ENCODE measurements around the gene CSMD2.

The CSMD2 gene

DNA sequence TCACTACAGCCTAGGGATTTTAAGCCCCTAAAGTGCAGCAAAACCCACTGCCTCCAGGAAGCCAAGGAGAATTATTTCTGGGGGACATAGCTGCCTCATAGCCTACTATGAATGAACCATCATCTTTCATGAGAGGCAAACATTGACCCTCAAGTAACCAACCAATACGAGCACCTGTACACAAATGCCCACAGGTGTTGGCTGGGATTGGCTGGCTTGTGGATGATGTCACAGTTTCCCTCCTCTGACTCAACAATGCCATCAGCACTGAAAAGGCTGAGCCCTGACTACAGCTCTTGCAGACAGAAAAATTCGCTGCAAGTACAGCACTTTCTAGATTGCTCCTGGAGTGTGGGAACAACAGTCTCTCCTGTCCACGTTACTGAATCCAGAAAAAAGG lies 301.3 kb downstream of the CSMD2 start, which contains the start of gene HMGB4:
HMGB4 (plus strand) TSS at position 301 of the 400 bp plus-strand sequence. CDS start 113 bp downstream, outside the sequence.
- Histone ChIP-seq H3K9me3 (ENCODE audit: insufficient read depth, low read depth, low read length) (no peaks in the 10 kb centered on the region), H3K27me3 (ENCODE audit: insufficient read depth, low read length, poor library complexity, severe bottlenecking) (no peaks in the 10 kb centered on the region), H3F3A (ENCODE audit: low read depth) (no peaks in the 10 kb centered on the region), H3K9ac (ENCODE audit: low read depth, low read length, poor library complexity, severe bottlenecking) (no peak within 1 kb of the TSS), H2AFZ (ENCODE audit: low read length) (no peak within 1 kb of the TSS), H4K20me1 (ENCODE audit: insufficient read depth, low read length, poor library complexity, severe bottlenecking) (no peaks in the 10 kb centered on the region), H3K4me1 (ENCODE audit: insufficient read depth, low read length, poor library complexity, severe bottlenecking) (no peaks in the 10 kb centered on the region), H3K79me2 (ENCODE audit: insufficient read depth, low read length) (no peaks in the 10 kb centered on the region), H3K9me2 (replicated peaks; ENCODE audit: low read depth, low read length) (no peaks in the 10 kb centered on the region), H3K4me3 (ENCODE audit: low read length, poor library complexity, severe bottlenecking) (no peak within 1 kb of the TSS), H3K4me2 (ENCODE audit: low read depth, low read length, poor library complexity, severe bottlenecking) (no peak within 1 kb of the TSS), H3K36me3 (ENCODE audit: insufficient read depth, low read length) (no peaks in the 10 kb centered on the region)
- TF ChIP-seq, protein P1, sequence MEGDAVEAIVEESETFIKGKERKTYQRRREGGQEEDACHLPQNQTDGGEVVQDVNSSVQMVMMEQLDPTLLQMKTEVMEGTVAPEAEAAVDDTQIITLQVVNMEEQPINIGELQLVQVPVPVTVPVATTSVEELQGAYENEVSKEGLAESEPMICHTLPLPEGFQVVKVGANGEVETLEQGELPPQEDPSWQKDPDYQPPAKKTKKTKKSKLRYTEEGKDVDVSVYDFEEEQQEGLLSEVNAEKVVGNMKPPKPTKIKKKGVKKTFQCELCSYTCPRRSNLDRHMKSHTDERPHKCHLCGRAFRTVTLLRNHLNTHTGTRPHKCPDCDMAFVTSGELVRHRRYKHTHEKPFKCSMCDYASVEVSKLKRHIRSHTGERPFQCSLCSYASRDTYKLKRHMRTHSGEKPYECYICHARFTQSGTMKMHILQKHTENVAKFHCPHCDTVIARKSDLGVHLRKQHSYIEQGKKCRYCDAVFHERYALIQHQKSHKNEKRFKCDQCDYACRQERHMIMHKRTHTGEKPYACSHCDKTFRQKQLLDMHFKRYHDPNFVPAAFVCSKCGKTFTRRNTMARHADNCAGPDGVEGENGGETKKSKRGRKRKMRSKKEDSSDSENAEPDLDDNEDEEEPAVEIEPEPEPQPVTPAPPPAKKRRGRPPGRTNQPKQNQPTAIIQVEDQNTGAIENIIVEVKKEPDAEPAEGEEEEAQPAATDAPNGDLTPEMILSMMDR (conservative IDR thresholded peaks at IDR 0.05; ENCODE audit: low read length) = no peak

DNA sequence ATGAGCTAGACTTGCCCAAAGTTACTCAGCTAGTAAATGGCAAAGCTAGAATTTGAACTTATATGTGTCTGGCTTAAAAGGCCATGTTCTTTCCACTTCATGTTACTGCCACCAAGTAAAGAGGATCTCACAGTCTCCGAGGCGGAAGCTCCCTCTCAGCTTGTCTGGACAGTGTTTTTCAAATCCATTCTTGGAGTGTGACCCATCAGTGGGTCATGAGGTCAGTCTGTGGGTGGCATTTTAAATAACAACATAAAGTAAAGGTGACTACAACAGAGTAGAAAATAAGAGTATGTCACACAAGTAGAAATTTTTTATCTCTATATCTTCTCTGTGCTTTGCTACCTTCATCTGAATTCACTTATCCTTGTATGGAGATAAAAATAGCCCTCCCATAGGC lies 304.4 kb downstream of the CSMD2 start:
- H3K27me3 ChIP-seq (ENCODE audit: insufficient read depth, low read length, poor library complexity, severe bottlenecking) = no peaks in the 10 kb centered on the region
- no peaks in the 10 kb centered on the region for H4K20me1 ChIP-seq (ENCODE audit: insufficient read depth, low read length, poor library complexity, severe bottlenecking)
- H3K9ac ChIP-seq (ENCODE audit: low read depth, low read length, poor library complexity, severe bottlenecking) = no peak overlapping the region
- TF ChIP-seq, protein P1 (conservative IDR thresholded peaks at IDR 0.05; ENCODE audit: low read length) = no peak
- TF ChIP-seq EZH2phosphoT487 (IDR thresholded peaks at IDR 0.05; ENCODE audit: borderline replicate concordance) = no peak
- no peaks in the 10 kb centered on the region for H3F3A ChIP-seq (ENCODE audit: low read depth)
- no peaks in the 10 kb centered on the region for H3K9me3 ChIP-seq (ENCODE audit: insufficient read depth, low read depth, low read length)
- H2AFZ ChIP-seq (ENCODE audit: low read length) = no peak overlapping the region
- no peaks in the 10 kb centered on the region for H3K4me1 ChIP-seq (ENCODE audit: insufficient read depth, low read length, poor library complexity, severe bottlenecking)
- no peaks in the 10 kb centered on the region for H3K9me2 ChIP-seq (replicated peaks; ENCODE audit: low read depth, low read length)
- H3K4me2 ChIP-seq (ENCODE audit: low read depth, low read length, poor library complexity, severe bottlenecking) = no peak overlapping the region
- H3K4me3 ChIP-seq (ENCODE audit: low read length, poor library complexity, severe bottlenecking) = no peak overlapping the region
- H3K36me3 ChIP-seq (ENCODE audit: insufficient read depth, low read length) = no peaks in the 10 kb centered on the region
- no peaks in the 10 kb centered on the region for H3K79me2 ChIP-seq (ENCODE audit: insufficient read depth, low read length)

DNA sequence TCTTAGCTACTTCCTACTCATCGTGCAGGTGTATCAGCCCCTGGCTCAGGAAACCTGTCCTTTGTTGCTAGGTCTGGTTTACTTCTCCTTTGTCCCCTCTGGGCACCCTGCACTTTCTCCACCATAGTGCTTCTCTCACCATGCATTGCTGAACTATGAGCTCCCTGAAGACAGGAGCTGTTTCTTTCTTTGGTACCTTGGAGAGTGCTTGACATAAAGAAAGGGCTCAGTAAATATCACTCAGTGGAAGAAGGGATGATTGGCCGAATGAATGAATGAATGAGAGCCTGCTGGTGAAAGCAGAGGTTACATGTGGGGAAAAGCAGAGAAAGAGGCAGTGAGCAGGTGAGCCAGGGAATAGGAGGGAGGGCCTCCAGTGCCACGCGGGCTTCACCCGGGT lies 310.9 kb downstream of the CSMD2 start:
- Histone ChIP-seq H3K9ac (ENCODE audit: low read depth, low read length, poor library complexity, severe bottlenecking) (no peak overlapping the region), H3K4me2 (ENCODE audit: low read depth, low read length, poor library complexity, severe bottlenecking) (no peak overlapping the region), H3K79me2 (ENCODE audit: insufficient read depth, low read length) (no peaks in the 10 kb centered on the region), H3K9me2 (replicated peaks; ENCODE audit: low read depth, low read length) (no peaks in the 10 kb centered on the region), H3K4me1 (ENCODE audit: insufficient read depth, low read length, poor library complexity, severe bottlenecking) (no peaks in the 10 kb centered on the region), H3F3A (ENCODE audit: low read depth) (no peaks in the 10 kb centered on the region), H3K9me3 (ENCODE audit: insufficient read depth, low read depth, low read length) (no peaks in the 10 kb centered on the region), H4K20me1 (ENCODE audit: insufficient read depth, low read length, poor library complexity, severe bottlenecking) (no peaks in the 10 kb centered on the region), H3K27me3 (ENCODE audit: insufficient read depth, low read length, poor library complexity, severe bottlenecking) (no peaks in the 10 kb centered on the region), H2AFZ (ENCODE audit: low read length) (no peak overlapping the region), H3K4me3 (ENCODE audit: low read length, poor library complexity, severe bottlenecking) (no peak overlapping the region), H3K36me3 (ENCODE audit: insufficient read depth, low read length) (no peaks in the 10 kb centered on the region)
- TF ChIP-seq, protein P1 (conservative IDR thresholded peaks at IDR 0.05; ENCODE audit: low read length) = no peak
